ENCODE results near the gene PLEKHN1.

DNA sequence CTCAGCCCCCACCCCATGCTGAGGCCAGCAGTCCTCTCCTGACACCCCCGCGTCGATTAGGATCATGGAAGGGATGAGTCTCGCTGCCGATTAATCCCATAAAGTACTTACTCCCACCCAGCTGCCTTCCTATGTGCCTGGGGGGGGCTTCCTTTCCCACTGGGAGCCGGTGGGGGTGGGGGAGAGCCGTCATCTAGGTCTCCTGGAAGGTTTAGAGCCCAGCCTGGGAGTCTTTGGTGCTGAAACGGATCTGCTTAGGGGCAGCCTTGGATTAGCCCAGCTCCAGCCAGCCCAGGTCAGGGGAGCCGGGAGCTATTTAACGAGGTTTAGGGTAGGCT is 32.7 kb upstream of the PLEKHN1 start:
- TF ChIP-seq, protein P1, sequence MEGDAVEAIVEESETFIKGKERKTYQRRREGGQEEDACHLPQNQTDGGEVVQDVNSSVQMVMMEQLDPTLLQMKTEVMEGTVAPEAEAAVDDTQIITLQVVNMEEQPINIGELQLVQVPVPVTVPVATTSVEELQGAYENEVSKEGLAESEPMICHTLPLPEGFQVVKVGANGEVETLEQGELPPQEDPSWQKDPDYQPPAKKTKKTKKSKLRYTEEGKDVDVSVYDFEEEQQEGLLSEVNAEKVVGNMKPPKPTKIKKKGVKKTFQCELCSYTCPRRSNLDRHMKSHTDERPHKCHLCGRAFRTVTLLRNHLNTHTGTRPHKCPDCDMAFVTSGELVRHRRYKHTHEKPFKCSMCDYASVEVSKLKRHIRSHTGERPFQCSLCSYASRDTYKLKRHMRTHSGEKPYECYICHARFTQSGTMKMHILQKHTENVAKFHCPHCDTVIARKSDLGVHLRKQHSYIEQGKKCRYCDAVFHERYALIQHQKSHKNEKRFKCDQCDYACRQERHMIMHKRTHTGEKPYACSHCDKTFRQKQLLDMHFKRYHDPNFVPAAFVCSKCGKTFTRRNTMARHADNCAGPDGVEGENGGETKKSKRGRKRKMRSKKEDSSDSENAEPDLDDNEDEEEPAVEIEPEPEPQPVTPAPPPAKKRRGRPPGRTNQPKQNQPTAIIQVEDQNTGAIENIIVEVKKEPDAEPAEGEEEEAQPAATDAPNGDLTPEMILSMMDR (IDR thresholded peaks at IDR 0.05) = no peak
- TF ChIP-seq POLR2A (IDR thresholded peaks at IDR 0.05) = no peak
